ENCODE data around the gene AGBL4. TPM values are rescaled to one million over a fixed set of nuclear protein-coding genes. Genes with fewer than 3 reads are reported as not detected.
"Not testable (repeated sequence)": the region's sequence is repeated elsewhere in the genome, so short reads cannot be mapped to it uniquely, and the experiment has no call there.

The AGBL4 gene
- polyA plus RNA-seq, 1 donor (not counting 4 experiments of a cell fraction or from before 2014, with no cell fraction given) = not detected

DNA sequence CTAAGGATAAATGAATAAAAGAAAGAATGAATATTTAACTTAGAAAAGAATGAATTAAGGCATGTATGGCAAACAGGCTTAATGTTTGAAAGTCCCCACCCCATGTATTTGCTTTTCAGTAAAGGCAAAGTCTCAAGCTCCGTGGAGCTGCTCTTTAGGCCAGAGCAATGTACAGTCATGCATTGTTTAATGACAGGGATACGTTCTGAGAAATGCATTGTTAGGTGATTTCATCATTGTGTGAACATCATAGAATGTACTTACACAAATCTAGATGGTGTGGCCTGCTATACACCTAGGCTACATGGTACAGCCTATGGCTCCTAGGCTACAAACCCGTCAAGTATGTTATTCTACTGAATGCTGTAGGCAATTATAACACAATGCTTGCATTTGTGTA lies 1500.2 kb downstream of the AGBL4 start:
- no peak for DNase-seq (ENCODE audit: low read depth, low spot score)
- H3K36me3 ChIP-seq (ENCODE audit: control insufficient read depth in 2 of 2, extremely low read depth in 1 of 2, insufficient read depth in 2 of 2, low read length in 2 of 2) = no peaks in the 10 kb centered on the region
- TF ChIP-seq, protein P1, sequence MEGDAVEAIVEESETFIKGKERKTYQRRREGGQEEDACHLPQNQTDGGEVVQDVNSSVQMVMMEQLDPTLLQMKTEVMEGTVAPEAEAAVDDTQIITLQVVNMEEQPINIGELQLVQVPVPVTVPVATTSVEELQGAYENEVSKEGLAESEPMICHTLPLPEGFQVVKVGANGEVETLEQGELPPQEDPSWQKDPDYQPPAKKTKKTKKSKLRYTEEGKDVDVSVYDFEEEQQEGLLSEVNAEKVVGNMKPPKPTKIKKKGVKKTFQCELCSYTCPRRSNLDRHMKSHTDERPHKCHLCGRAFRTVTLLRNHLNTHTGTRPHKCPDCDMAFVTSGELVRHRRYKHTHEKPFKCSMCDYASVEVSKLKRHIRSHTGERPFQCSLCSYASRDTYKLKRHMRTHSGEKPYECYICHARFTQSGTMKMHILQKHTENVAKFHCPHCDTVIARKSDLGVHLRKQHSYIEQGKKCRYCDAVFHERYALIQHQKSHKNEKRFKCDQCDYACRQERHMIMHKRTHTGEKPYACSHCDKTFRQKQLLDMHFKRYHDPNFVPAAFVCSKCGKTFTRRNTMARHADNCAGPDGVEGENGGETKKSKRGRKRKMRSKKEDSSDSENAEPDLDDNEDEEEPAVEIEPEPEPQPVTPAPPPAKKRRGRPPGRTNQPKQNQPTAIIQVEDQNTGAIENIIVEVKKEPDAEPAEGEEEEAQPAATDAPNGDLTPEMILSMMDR (optimal IDR thresholded peaks at IDR 0.05 in 1 of 3, IDR thresholded peaks at IDR 0.05 in 1 of 3, conservative IDR thresholded peaks at IDR 0.05 in 1 of 3; ENCODE audit: extremely low read depth in 1 of 3, insufficient read depth in 2 of 3, low read length in 3 of 3) = no peak
- FAIRE-seq = no peak
- no peaks in the 10 kb centered on the region for H3K79me2 ChIP-seq (ENCODE audit: control insufficient read depth, insufficient read depth, low read length)
- dilution Hi-C loops (cut with MboI; ENCODE audit: extremely low pct_ligation_motif_present, low sequenced_read_pairs) = no loop called here
- no peaks in the 10 kb centered on the region for H3K27me3 ChIP-seq (ENCODE audit: control insufficient read depth, extremely low read depth, insufficient read depth, low read length)
- H3K4me1 ChIP-seq (ENCODE audit: control insufficient read depth, extremely low read depth, insufficient read depth, low read length) = peaks cover 4% of the 10 kb centered on the region
- no peak overlapping the region for H3K4me3 ChIP-seq (ENCODE audit: control insufficient read depth in 2 of 3, extremely low read depth in 1 of 3, insufficient read depth in 2 of 3, low read depth in 1 of 3, low read length in 3 of 3)
- H3K27ac ChIP-seq (ENCODE audit: control insufficient read depth, insufficient read depth, low read length) = no peak overlapping the region
- H4K20me1 ChIP-seq (ENCODE audit: control insufficient read depth, extremely low read depth, insufficient read depth, low read length) = no peaks in the 10 kb centered on the region
- no peak overlapping the region for H2AFZ ChIP-seq (ENCODE audit: control insufficient read depth, low read length)
- H3K9ac ChIP-seq (ENCODE audit: control insufficient read depth, extremely low read depth, insufficient read depth, low read length) = no peak overlapping the region
- no peaks in the 10 kb centered on the region for H3K9me3 ChIP-seq (ENCODE audit: control insufficient read depth, low read depth, low read length)
- no peaks in the 10 kb centered on the region for H3K9me1 ChIP-seq (ENCODE audit: control insufficient read depth, extremely low read depth, insufficient read depth, low read length)
- no peak overlapping the region for H3K4me2 ChIP-seq (ENCODE audit: control insufficient read depth, extremely low read depth, insufficient read depth, low read depth, low read length)

DNA sequence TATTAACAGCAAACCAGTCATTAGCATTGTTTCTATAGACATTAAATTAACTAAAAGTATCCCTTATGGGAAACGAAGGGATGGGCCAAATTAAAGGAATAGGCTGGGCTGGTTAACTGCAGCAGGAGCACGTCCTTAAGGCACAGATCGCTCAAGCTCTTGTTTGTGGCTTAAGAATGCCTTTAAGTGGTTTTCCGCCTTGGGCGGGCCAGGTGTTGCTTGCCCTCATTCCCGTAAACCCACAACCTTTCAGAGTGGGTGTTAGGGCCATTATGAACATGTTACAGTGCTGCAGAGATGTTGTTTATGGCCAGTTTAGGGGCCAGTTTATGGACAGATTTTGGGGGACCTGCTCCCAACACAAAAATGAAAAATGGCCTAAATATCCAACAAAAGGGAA lies 1503.9 kb downstream of the AGBL4 start:
- H3K36me3 ChIP-seq (ENCODE audit: control insufficient read depth in 2 of 2, extremely low read depth in 1 of 2, insufficient read depth in 2 of 2, low read length in 2 of 2); H4K20me1 ChIP-seq (ENCODE audit: control insufficient read depth, extremely low read depth, insufficient read depth, low read length); H3K9me3 ChIP-seq (ENCODE audit: control insufficient read depth, low read depth, low read length); FAIRE-seq; H3K4me2 ChIP-seq (ENCODE audit: control insufficient read depth, extremely low read depth, insufficient read depth, low read depth, low read length); DNase-seq (ENCODE audit: low read depth, low spot score); H3K79me2 ChIP-seq (ENCODE audit: control insufficient read depth, insufficient read depth, low read length); H3K27me3 ChIP-seq (ENCODE audit: control insufficient read depth, extremely low read depth, insufficient read depth, low read length); H3K9me1 ChIP-seq (ENCODE audit: control insufficient read depth, extremely low read depth, insufficient read depth, low read length); dilution Hi-C loops (cut with MboI; ENCODE audit: extremely low pct_ligation_motif_present, low sequenced_read_pairs); H3K27ac ChIP-seq (ENCODE audit: control insufficient read depth, insufficient read depth, low read length); H3K4me3 ChIP-seq (ENCODE audit: control insufficient read depth in 2 of 3, extremely low read depth in 1 of 3, insufficient read depth in 2 of 3, low read depth in 1 of 3, low read length in 3 of 3); H3K4me1 ChIP-seq (ENCODE audit: control insufficient read depth, extremely low read depth, insufficient read depth, low read length); H2AFZ ChIP-seq (ENCODE audit: control insufficient read depth, low read length); H3K9ac ChIP-seq (ENCODE audit: control insufficient read depth, extremely low read depth, insufficient read depth, low read length): not testable (repeated sequence)

DNA sequence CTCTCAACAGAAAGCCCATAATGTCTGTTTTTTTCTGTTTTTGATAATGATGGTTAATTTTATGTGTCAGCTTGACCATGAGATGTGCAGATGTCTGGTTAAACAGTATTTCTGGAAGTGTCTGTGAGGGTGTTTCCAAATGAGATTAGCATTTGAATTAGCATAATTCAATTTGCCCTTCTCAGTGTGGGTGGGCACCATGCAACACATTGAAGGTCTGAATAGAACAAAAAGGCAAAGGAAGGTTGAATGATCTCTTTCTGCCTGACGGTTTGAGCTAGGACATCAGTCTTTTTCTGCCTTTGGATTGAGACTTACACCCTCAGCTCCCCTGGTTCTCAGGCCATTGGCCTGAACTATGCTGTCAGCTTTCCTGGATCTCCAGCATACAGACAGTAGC lies 1516.9 kb downstream of the AGBL4 start:
- Histone ChIP-seq H2AFZ (ENCODE audit: control insufficient read depth, low read length) (no peak overlapping the region), H3K79me2 (ENCODE audit: control insufficient read depth, insufficient read depth, low read length) (no peaks in the 10 kb centered on the region), H3K27ac (ENCODE audit: control insufficient read depth, insufficient read depth, low read length) (no peak overlapping the region), H3K4me3 (ENCODE audit: control insufficient read depth in 2 of 3, extremely low read depth in 1 of 3, insufficient read depth in 2 of 3, low read depth in 1 of 3, low read length in 3 of 3) (no peak overlapping the region), H4K20me1 (ENCODE audit: control insufficient read depth, extremely low read depth, insufficient read depth, low read length) (no peaks in the 10 kb centered on the region), H3K27me3 (ENCODE audit: control insufficient read depth, extremely low read depth, insufficient read depth, low read length) (no peaks in the 10 kb centered on the region), H3K9ac (ENCODE audit: control insufficient read depth, extremely low read depth, insufficient read depth, low read length) (no peak overlapping the region), H3K4me2 (ENCODE audit: control insufficient read depth, extremely low read depth, insufficient read depth, low read depth, low read length) (no peak overlapping the region), H3K9me3 (ENCODE audit: control insufficient read depth, low read depth, low read length) (no peaks in the 10 kb centered on the region), H3K4me1 (ENCODE audit: control insufficient read depth, extremely low read depth, insufficient read depth, low read length) (no peaks in the 10 kb centered on the region), H3K9me1 (ENCODE audit: control insufficient read depth, extremely low read depth, insufficient read depth, low read length) (no peaks in the 10 kb centered on the region), H3K36me3 (ENCODE audit: control insufficient read depth in 2 of 2, extremely low read depth in 1 of 2, insufficient read depth in 2 of 2, low read length in 2 of 2) (no peaks in the 10 kb centered on the region)
- DNase-seq (ENCODE audit: low read depth, low spot score) (no peak), FAIRE-seq (no peak)
- dilution Hi-C loops (cut with MboI; ENCODE audit: extremely low pct_ligation_motif_present, low sequenced_read_pairs) = no loop called here
- TF ChIP-seq, protein P1 (optimal IDR thresholded peaks at IDR 0.05 in 1 of 3, IDR thresholded peaks at IDR 0.05 in 1 of 3, conservative IDR thresholded peaks at IDR 0.05 in 1 of 3; ENCODE audit: extremely low read depth in 1 of 3, insufficient read depth in 2 of 3, low read length in 3 of 3) = no peak
- no peak for TF ChIP-seq EZH2 (IDR thresholded peaks at IDR 0.05; ENCODE audit: low read length)

Measured in keratinocyte (primary cell).